Epithelial cell of prostate (primary cell): ENCODE measurements around the gene ADAMTS15.

Experiments used
- DNase-seq: peaks from one replicate; pipeline ENCODE4 v3.0.0-alpha.2; 2011; ENCODE audit warnings: low read depth, low spot score
- H3K27ac ChIP-seq: fragments of 450-650 bp; 2 replicates; pipeline ENCODE4 v1.5.1; 2017; ENCODE audit warnings: mild to moderate bottlenecking

Gene ADAMTS15

DNA sequence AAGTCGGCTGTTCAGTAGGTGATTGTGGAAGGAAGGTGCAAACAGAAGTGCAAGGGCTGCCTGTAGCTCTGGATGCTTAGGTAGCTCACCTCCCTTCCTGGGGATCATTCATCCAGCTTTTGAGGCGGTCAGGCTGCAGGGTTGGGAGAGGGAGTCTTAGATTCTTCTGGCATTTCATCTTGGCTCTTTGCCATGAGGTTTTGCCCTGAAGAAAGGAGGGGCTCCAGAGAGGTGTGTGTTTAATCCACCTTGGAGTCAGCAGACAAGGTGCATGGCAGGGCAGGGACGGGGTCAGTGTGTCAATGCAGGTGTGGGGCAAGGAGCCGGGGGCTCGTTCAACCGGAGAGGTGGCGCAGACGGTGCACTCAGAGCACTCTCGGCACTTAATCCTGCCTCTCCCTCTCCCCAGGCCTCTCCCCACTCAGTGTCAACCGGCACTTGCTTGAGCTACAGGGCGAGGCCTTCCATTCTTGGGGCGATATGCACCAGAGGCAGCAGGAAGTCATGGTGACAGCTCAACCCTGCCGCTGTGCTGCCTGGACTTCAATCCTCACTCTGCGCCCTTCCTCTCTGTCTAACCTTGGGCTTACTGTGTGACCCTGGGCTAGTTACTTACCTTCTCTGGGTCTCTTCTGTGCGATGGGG lies 7.2 kb downstream of the ADAMTS15 start:
- no peak overlapping the region for H3K27ac ChIP-seq
- no peak for DNase-seq

- no peak overlapping the region for H3K27ac ChIP-seq
- DNase-seq = no peak
Measured at GRCh38 chr11:130456286-130456685, 7.8 kb downstream of the ADAMTS15 start.

DNA sequence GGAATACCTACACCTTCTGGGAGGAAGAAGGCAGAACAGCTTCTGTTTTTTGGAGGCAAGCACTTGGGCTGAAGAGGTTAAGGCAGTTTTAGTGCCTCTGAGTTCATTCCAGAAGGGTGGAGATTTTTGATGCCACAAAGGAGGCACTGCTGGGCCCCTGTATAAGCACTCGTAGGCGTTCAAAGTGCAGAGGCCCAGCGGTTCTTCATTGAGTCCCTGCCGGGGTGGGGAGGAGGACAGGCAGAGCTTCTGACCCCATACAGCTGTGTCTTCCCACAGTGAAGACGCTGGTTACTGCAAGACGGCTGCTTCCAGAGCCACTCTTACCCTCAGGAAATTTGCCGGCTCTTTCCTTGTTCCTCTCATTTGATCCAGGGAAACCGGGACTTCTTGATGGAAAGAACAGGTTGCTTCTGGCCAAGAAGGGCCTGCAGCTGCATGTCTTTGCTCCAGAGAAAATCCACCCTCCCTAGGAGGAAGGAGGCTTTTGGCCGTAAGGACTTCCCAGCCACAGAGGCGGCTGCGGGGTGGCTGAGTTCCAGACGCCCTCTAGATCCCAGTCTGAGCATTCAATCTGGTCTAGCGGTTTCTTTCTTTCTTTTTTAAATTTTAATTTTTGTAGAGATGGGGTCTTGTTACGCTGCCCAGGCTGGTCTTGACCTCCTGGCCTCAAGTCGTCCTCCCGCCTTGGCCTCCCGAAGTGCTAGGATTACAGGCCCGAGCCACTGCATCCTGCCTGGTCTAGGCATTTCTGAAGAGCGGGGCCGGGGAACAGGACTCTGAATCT lies 9.4 kb downstream of the ADAMTS15 start:
- DNase-seq = no peak
- no peak overlapping the region for H3K27ac ChIP-seq

DNA sequence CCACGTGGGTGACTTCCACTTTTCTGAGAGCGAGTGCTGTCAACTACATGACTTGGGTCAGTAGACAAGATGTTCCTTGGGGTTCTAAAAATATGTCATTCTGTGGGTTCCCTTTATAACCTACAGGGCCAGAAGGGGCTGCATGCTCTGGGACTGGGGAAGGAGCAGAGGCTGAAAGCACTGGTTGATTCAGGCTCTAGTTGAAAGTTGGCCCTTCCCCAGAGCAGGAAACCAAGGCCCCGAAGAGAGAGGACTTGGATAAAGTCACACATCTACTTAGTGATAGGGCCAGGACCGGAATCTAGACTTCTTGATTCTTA lies 9.9 kb downstream of the ADAMTS15 start:
- DNase-seq = no peak
- H3K27ac ChIP-seq = no peak overlapping the region

- no peak overlapping the region for H3K27ac ChIP-seq
- no peak for DNase-seq
Measured at GRCh38 chr11:130459521-130459920, 11.1 kb downstream of the ADAMTS15 start.

DNA sequence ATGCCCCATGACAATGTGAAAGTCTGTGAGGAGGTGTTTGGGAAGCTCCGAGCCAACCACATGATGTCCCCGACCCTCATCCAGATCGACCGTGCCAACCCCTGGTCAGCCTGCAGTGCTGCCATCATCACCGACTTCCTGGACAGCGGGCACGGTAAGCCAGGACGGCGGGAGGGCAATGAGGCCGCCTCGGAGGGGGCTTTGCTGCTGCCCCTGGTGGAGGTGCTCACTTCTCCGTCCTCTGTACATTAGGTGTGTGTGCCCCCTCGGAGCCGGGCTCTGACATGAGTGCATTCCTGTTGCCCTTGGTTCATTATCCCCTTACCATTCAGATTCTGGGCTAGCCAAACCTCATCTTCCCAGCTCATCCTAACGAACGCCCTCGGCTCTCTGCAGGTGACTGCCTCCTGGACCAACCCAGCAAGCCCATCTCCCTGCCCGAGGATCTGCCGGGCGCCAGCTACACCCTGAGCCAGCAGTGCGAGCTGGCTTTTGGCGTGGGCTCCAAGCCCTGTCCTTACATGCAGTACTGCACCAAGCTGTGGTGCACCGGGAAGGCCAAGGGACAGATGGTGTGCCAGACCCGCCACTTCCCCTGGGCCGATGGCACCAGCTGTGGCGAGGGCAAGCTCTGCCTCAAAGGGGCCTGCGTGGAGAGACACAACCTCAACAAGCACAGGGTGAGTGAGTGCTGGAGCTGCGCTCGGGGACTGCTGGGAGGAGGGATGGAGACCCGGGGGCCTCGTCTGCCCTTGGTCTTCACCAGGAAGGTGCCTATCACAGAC lies 13.8 kb downstream of the ADAMTS15 start:
- DNase-seq = no peak
- no peak overlapping the region for H3K27ac ChIP-seq

DNA sequence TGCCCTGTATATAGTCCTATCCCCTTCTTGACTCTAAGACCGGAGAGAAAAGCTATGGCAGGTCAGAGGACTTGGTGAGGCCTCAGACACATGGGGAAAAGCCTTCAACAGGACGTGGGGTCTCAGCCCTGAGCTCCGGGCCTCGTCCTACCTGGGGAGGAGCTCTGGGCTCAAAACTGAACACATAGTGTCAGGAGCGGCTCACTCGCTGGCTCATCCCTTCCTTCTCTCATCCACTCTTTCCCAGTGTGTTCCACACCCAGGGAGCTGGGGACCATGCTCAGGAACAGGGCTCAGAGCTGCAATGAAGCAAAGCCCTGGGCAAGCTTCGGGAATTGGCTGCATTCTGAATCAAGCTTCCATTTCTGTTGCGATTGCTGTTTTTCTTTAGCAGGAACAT lies 14.5 kb downstream of the ADAMTS15 start:
- DNase-seq = no peak
- no peak overlapping the region for H3K27ac ChIP-seq

GRCh38 chr11:130464291-130464812 lies 15.9 kb downstream of the ADAMTS15 start:
- H3K27ac ChIP-seq = no peak overlapping the region
- no peak for DNase-seq

DNA sequence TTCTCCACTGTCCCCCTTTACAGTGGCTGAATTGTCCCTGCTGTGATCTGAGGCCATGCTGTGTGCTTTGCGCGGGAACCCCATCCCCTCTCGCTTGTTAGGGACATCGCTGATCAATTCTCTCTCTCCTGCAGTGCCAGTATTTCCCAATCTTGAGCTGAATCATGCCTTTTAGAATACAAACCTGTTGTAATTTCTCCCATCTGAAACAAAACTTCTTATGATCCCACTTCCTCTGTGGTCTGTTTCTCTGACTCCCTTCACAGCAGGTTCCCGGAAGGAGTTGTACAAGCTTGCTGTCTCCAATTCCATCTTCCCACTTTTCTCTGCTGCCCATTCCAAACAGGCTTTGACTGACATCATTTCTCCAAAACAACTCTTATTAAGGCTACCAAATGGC lies 16.8 kb downstream of the ADAMTS15 start:
- DNase-seq = no peak
- H3K27ac ChIP-seq = no peak overlapping the region

DNA sequence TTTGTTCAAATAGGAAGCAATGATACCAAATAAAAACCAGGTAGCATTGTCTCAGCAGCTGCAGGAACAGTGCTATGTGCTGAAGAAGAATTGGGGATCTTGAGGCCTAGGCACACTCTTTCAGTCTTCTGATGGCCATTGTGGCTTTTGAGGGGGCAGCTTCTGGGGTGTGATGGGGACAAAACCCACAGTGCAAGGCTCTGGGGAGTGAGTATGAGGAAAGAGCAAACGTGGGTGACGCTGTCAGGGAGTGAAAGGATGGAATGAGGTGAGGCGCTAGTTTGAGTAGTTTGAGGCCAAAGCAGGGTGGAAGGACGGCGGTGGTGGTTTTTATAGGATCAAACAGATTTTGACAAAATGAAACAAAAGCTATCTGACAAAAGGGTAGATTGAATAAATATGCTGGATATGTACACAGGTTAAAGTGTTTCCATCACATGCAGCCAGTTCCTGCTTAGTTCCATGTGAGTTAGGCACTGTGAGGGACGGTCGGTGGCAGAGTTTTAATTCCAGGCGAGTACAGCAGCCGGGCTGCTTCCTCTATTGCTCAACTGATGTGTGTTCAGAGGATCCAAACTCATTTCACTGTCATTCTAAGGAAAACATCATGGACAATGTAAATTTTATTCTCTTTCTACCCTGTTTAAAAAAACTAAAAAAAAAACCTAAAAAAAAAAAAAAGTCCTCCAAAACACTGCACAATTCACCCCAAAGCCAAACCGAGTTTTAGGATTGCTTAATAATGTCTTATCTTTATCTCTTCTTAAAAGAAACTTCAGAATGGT lies 18.9 kb downstream of the ADAMTS15 start:
- DNase-seq = no peak
- H3K27ac ChIP-seq = no peak overlapping the region

GRCh38 chr11:130469181-130469580 lies 20.7 kb downstream of the ADAMTS15 start:
- H3K27ac ChIP-seq = no peak overlapping the region
- no peak for DNase-seq

DNA sequence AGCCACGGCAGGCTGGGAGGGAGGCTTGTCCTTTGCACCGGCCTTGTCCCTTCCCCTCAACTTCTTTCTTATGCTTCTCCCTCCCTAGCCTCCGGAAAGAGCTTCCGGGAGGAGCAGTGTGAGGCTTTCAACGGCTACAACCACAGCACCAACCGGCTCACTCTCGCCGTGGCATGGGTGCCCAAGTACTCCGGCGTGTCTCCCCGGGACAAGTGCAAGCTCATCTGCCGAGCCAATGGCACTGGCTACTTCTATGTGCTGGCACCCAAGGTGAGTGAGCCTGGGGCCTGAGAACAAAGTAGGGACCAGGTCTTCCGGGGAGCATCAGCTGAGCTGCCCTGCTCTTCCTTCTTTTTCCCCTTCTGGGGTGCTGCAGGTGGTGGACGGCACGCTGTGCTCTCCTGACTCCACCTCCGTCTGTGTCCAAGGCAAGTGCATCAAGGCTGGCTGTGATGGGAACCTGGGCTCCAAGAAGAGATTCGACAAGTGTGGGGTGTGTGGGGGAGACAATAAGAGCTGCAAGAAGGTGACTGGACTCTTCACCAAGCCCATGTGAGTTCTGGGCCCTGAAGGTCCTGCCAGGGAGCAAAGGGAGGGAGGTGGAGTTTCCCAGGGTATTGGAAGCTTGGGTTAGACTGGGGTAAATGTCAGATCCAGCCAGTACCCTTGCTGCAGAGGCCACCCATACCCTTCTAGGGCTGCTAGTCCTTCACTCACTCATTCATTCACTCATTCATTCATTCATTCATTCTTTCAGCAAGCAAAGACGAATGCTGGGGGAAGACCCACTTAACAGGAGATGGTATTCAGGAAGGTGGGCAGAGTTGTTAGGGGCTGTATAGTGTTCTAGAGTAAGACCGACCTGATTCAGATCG lies 22.6 kb downstream of the ADAMTS15 start:
- no peak overlapping the region for H3K27ac ChIP-seq
- DNase-seq = no peak

GRCh38 chr11:130471731-130472433 lies 23.4 kb downstream of the ADAMTS15 start:
- DNase-seq = no peak
- H3K27ac ChIP-seq = no peak overlapping the region

DNA sequence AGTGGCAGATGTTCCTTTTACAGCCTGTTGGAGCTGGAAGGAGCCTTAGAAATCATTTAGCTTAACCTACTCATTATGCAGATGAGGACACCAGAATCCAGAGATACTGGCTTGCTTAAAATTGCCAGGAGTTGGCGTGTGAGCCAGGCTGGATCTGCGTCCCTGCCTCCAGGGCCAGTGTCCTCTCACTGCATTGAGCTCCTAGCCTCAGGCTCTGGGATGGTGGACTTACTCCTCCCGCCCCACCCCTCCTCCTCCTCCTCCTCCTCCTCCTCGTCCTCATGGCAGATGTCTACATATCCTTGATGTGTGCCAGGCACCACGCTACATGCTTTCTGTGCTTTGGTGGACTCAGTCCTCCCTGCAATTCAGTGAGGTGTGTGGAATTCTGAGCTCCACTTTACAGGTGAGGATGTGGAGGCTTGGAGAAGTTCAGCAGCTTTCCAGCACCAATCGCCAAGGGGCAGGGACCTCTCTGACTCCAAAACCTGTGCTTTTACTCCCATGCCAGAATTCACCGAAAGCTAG lies 24.1 kb downstream of the ADAMTS15 start:
- H3K27ac ChIP-seq = no peak overlapping the region
- DNase-seq = no peak

- H3K27ac ChIP-seq = no peak overlapping the region
- DNase-seq = no peak
Measured at GRCh38 chr11:130473056-130473794, 24.8 kb downstream of the ADAMTS15 start.

- H3K27ac ChIP-seq = no peak overlapping the region
- DNase-seq = no peak
Measured at GRCh38 chr11:130473795-130474377, 25.4 kb downstream of the ADAMTS15 start.

DNA sequence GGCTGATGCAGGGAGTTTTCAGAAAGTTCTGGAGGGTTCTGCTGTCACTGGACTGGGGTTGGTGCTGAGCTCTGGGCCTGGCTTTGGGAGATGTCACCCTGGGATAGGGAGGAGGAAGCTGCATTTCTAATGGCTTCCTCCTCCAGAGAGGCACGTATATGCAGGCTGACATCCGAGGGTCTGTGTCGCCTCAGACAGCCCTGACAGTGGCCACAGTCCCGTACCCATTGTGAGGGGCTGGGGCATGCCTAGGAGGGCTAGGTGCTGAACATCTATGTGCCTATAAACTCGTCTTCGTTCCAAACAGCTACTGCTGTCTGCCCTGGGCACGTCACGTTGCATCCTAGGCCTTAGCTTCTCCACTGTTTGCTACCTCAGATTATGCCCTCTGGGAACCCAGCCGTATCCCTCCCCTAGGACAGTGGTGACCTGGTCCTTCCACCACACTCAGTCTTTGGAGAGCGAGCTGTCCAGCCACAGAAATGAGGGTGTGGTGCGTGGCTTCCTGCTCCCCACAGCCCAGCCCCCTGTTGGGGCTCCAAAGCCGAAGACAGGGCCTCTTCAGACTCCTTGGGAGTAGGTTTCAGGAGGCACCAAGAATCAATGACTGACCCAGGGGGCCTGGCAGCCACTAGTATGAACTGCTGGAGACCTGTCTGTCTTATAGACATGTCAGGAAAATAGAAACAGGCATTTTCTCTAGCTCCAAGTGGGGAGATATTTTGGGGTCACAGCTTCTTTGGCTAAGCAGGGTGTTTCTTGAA lies 26.4 kb downstream of the ADAMTS15 start:
- no peak for DNase-seq
- H3K27ac ChIP-seq = no peak overlapping the region
